PC-3 (cell line): ENCODE measurements around the gene TGIF1. TPM values are rescaled to one million over a fixed set of nuclear protein-coding genes. Genes with fewer than 3 reads are reported as not detected.
A peak's percentile ranks its signal among the peaks of the same experiment; 100 is the strongest.

Experiments
- ATAC-seq: fragments of 200-7000 bp; cut with Tn5 transposase; 2 replicates; pipeline ENCODE4 v1.9.1; 2020; ENCODE audit warnings: mild to moderate bottlenecking, moderate library complexity
- BruUV-seq: library from RNA; stranded (reverse); fragments of 400-500 nt; replicated peaks from 2 replicates; lab custom pipeline; 2021; lab: Mats Ljungman, UMichigan
- CTCF ChIA-PET: fragments of 300-600 bp; sonication (Branson Sonifier 250); formaldehyde crosslinking; loops from one replicate; lab custom pipeline; 2022; ENCODE audit warnings: antibody characterized with exemption; lab: Charles Lee
- POLR2A ChIA-PET: fragments of 300-600 bp; sonication (Branson Sonifier 250); formaldehyde crosslinking; loops from one replicate; lab custom pipeline; 2022; ENCODE audit warnings: antibody characterized with exemption; ENCODE audit not compliant: unreplicated experiment; lab: Charles Lee
- DNase-seq: peaks from one replicate; pipeline ENCODE4 v3.0.0-alpha.2; 2015
- H2AFZ ChIP-seq: fragments of 300-600 bp; sonication (generic); 2 replicates; pipeline ENCODE4 v1.6.0; 2016; ENCODE audit warnings: antibody characterized with exemption, low read length
- H3F3A ChIP-seq: fragments of 300-600 bp; sonication (generic); one replicate; pipeline ENCODE4 v1.6.0; 2017; ENCODE audit warnings: antibody characterized with exemption, low read length, control low read depth, mild to moderate bottlenecking; ENCODE audit not compliant: unreplicated experiment
- H3K27ac ChIP-seq: fragments of 300-600 bp; sonication (generic); 2 replicates; pipeline ENCODE4 v1.5.1; 2016; ENCODE audit warnings: mild to moderate bottlenecking, low read length
- H3K27me3 ChIP-seq: fragments of 300-600 bp; sonication (generic); 2 replicates; pipeline ENCODE4 v1.6.1; 2016; ENCODE audit warnings: low read length, mixed read lengths
- H3K36me3 ChIP-seq: fragments of 300-600 bp; sonication (generic); 2 replicates; pipeline ENCODE4 v1.6.1; 2016; ENCODE audit warnings: low read depth, mixed run types, low read length, mixed read lengths
- H3K4me1 ChIP-seq: fragments of 300-600 bp; sonication (generic); 2 replicates; pipeline ENCODE4 v1.5.1; 2016; ENCODE audit warnings: low read length; ENCODE audit not compliant: insufficient read depth
- H3K4me2 ChIP-seq: fragments of 300-600 bp; sonication (generic); 2 replicates; pipeline ENCODE4 v1.6.0; 2016; ENCODE audit warnings: low read length
- H3K4me3 ChIP-seq: fragments of 300-600 bp; sonication (generic); 2 replicates; pipeline ENCODE4 v1.5.1; 2016; ENCODE audit warnings: mild to moderate bottlenecking, low read length, mixed read lengths
- H3K79me2 ChIP-seq: fragments of 300-600 bp; sonication (generic); 2 replicates; pipeline ENCODE4 v1.6.1; 2017; ENCODE audit warnings: low read length, mixed read lengths
- H3K9ac ChIP-seq: fragments of 300-600 bp; sonication (generic); 2 replicates; pipeline ENCODE4 v1.6.0; 2016; ENCODE audit warnings: mild to moderate bottlenecking, low read length
- H3K9me2 ChIP-seq: fragments of 300-600 bp; sonication (generic); replicated peaks from 2 replicates; pipeline ENCODE4 v1.6.1; 2016; ENCODE audit warnings: mixed run types, low read length, mixed read lengths
- H3K9me3 ChIP-seq: fragments of 300-600 bp; sonication (generic); 2 replicates; pipeline ENCODE4 v1.6.1; 2016; ENCODE audit warnings: low read length, mixed read lengths
- H4K20me1 ChIP-seq: fragments of 300-600 bp; sonication (generic); 2 replicates; pipeline ENCODE4 v1.6.1; 2016; ENCODE audit warnings: low read length, mixed read lengths
- EZH2 ChIP-seq: fragments of 300-600 bp; sonication (generic); IDR thresholded peaks from one replicate; pipeline ENCODE4 v1.6.1; 2017; ENCODE audit warnings: antibody characterized with exemption, mild to moderate bottlenecking, low read length; ENCODE audit not compliant: unreplicated experiment
- EZH2phosphoT487 ChIP-seq: fragments of 300-600 bp; sonication (generic); IDR thresholded peaks from 2 replicates; pipeline ENCODE4 v1.6.1; 2018; ENCODE audit warnings: mild to moderate bottlenecking, antibody characterized with exemption, low read length, borderline replicate concordance
- intact Hi-C: fragments of 100-400 bp; cut with micrococcal nuclease; formaldehyde crosslinking; loops from 2 replicates; pipeline ENCODE4 v1.9.0; 2023
- total RNA-seq: library from RNA; depleted of rRNA; stranded (reverse); fragments of >200 nt; gene quantifications from 2 replicates; pipeline ENCODE4 v1.2.3, GENCODE V29; 2014
- TF ChIP-seq, protein P1 (sequence below): fragments of 300-600 bp; sonication (generic); conservative IDR thresholded peaks from 2 replicates; pipeline ENCODE4 v1.5.1; 2017; ENCODE audit warnings: antibody characterized with exemption, low read depth, mild to moderate bottlenecking, low read length

The TGIF1 gene
- total RNA-seq, 1 experiment from 2014 or later, result 114 TPM

DNA sequence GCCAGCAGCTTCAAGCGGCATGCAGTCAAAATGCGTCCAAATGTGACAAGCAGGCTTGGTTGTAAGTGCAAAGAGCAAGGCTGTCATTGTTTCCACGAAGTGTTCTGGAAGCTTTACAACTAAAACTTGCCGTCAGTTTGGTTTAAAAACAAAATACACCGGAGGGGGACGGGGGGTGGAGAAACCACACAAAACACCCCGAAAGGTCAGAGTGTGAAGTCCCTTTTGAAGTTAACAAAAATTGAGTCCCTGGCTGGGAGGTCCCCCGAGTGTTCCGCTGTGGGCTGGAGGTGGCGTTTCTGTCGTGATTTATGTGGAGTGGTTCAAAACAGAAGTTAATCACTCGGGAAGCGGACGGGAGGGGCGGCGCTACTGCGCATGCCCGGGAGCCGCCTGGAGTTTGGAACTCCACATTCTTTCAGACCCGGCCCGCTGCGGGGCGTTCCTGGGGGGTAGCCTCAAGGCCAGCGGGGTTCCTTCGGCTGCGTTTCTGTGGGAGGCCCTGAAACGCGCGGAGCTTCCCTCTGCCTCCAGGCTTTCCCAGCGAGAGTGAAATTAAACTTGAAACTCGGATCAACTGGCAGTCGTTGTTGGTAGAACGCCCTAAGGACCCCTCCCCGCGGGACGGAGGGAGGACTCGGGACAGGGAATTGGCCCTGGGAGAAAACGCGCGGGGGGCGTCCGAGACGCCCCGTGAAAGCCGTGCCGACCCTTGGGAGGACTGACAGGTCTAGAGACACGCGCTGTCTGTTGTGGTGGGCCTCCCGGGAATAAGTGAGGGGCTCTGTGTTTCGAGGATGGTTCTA, 1.4 kb downstream of the TGIF1 start:
- H3K9ac ChIP-seq, result peak overlapping the region; percentile 97
- H3K27ac ChIP-seq, result peak overlapping the region; percentile 95
- H2AFZ ChIP-seq, result no peak overlapping the region
- peaks cover 75% of the 10 kb centered on the region for H3K79me2 ChIP-seq
- no peak for TF ChIP-seq EZH2phosphoT487
- no peak for TF ChIP-seq EZH2
- TF ChIP-seq, protein P1, sequence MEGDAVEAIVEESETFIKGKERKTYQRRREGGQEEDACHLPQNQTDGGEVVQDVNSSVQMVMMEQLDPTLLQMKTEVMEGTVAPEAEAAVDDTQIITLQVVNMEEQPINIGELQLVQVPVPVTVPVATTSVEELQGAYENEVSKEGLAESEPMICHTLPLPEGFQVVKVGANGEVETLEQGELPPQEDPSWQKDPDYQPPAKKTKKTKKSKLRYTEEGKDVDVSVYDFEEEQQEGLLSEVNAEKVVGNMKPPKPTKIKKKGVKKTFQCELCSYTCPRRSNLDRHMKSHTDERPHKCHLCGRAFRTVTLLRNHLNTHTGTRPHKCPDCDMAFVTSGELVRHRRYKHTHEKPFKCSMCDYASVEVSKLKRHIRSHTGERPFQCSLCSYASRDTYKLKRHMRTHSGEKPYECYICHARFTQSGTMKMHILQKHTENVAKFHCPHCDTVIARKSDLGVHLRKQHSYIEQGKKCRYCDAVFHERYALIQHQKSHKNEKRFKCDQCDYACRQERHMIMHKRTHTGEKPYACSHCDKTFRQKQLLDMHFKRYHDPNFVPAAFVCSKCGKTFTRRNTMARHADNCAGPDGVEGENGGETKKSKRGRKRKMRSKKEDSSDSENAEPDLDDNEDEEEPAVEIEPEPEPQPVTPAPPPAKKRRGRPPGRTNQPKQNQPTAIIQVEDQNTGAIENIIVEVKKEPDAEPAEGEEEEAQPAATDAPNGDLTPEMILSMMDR, result no peak
- DNase-seq (peak; percentile 88), ATAC-seq (peak; percentile 1; the same call in 1 of the 2 replicates)
- peaks cover 31% of the 10 kb centered on the region for H3K4me1 ChIP-seq
- peaks cover 36% of the 10 kb centered on the region for H4K20me1 ChIP-seq
- H3K4me3 ChIP-seq, result peak overlapping the region; percentile 96
- no peaks in the 10 kb centered on the region for H3K27me3 ChIP-seq
- no peaks in the 10 kb centered on the region for H3K36me3 ChIP-seq
- H3K9me2 ChIP-seq, result no peaks in the 10 kb centered on the region
- BruUV-seq, result TSS peak; percentile 41
- intact Hi-C loops, result loop anchor here (5.0 to 10.0 kb wide), 2 partner anchors 327 to 439 kb away; partner anchors contain the start of gene LPIN2
- peaks cover 15% of the 10 kb centered on the region for H3F3A ChIP-seq
- H3K9me3 ChIP-seq, result no peaks in the 10 kb centered on the region
- H3K4me2 ChIP-seq, result peak overlapping the region; percentile 87
- ChIA-PET CTCF (no interaction called here), POLR2A (interaction anchor here (0.6 to 3.2 kb wide), 7 partner anchors 116 to 195 kb away, joined by 3 to 16 read pairs (median 5); no protein-coding TSS in a partner anchor)

DNA sequence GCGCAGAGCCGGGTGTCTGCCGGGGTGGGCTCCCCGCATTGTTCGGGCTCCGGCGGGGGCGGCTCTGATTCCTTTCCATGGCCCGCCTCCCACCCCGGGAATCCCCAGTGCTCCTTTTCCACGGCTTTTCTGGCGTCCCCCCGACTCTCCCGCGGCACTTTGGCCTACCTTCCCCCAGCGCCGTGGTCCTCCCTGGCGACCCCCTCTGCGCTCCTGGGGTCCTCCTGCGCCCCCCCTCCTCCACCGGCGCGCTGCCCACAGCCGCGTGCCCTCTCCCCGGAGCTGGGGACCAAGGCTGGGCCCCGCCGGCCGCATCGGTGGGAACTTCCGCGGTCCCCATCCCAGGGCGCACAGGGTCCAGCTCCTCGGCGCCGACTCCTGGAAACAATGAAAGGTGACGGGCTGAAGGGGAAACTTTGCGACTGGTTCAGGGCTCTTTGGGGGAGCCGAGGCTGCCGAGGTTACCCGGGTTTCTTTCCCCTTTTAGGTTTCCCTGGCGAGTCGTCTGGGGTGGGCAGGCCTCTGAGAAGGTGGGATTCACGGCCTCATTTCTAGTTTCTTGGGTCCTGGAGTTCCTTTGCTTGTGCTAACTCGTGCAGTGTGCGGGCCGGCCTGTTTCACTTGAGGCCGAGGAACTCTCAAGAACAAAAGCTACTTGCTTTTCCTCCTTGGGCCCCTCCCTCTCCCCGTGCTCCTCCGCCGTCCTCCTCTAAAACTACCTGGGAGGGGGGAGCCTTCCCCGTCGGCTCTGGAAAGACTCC, 2.2 kb downstream of the TGIF1 start:
- POLR2A ChIA-PET, result interaction anchor here (0.6 to 3.2 kb wide), 6 partner anchors 116 to 196 kb away, joined by 3 to 16 read pairs (median 6); no protein-coding TSS in a partner anchor
- H3K9me2 ChIP-seq, result no peaks in the 10 kb centered on the region
- CTCF ChIA-PET, result no interaction called here

More for the DNA sequence above, 2.2 kb downstream of the TGIF1 start:
- Histone ChIP-seq H3K36me3 (peaks cover 3% of the 10 kb centered on the region), H3K4me2 (peak overlapping the region; percentile 87), H4K20me1 (peaks cover 37% of the 10 kb centered on the region), H3K9ac (peak overlapping the region; percentile 97), H2AFZ (no peak overlapping the region), H3K27ac (peak overlapping the region; percentile 95), H3F3A (peaks cover 18% of the 10 kb centered on the region), H3K27me3 (no peaks in the 10 kb centered on the region), H3K4me3 (peak overlapping the region; percentile 96), H3K9me3 (no peaks in the 10 kb centered on the region), H3K79me2 (peaks cover 83% of the 10 kb centered on the region), H3K4me1 (peaks cover 31% of the 10 kb centered on the region)
- DNase-seq (peak; percentile 60), ATAC-seq (no peak)
- TF ChIP-seq EZH2 (no peak), EZH2phosphoT487 (no peak)
- TF ChIP-seq, protein P1, result no peak; the same call in 1 of the 2 replicates
- no TSS peak for BruUV-seq
- intact Hi-C loops, result loop anchor here (5.0 to 10.0 kb wide), 2 partner anchors 327 to 440 kb away; partner anchors contain the start of gene LPIN2
